ENCODE measurements around the gene OTOP1.
"Not testable (repeated sequence)": the region's sequence is repeated elsewhere in the genome, so short reads cannot be mapped to it uniquely, and the experiment has no call there.

Gene OTOP1

GRCh38 chr4:4206204-4206603 is 20.5 kb downstream of the OTOP1 start:
- Mint-ChIP-seq H3K36me3 (no peaks in the 10 kb centered on the region), H3K27me3 (peaks cover 11% of the 10 kb centered on the region), H3K4me1 (no peaks in the 10 kb centered on the region), H3K9me3 (no peaks in the 10 kb centered on the region), H3K27ac (no peak overlapping the region), H3K4me3 (no peak overlapping the region)
- ATAC-seq (ENCODE audit: low read depth) (no peak), DNase-seq (ENCODE audit: low spot score in 2 of 2) (no peak)

- Mint-ChIP-seq H3K4me3 (no peak overlapping the region), H3K9me3 (no peaks in the 10 kb centered on the region), H3K36me3 (no peaks in the 10 kb centered on the region), H3K27ac (no peak overlapping the region), H3K27me3 (peaks cover 4% of the 10 kb centered on the region), H3K4me1 (no peaks in the 10 kb centered on the region)
- DNase-seq (ENCODE audit: low spot score in 2 of 2) (no peak), ATAC-seq (ENCODE audit: low read depth) (no peak)
These were observed 22.4 kb downstream of the OTOP1 start for GRCh38 chr4:4204401-4204745.

- no peak for DNase-seq (ENCODE audit: low spot score in 2 of 2)
- H3K4me3 Mint-ChIP-seq = no peak overlapping the region
- H3K27ac Mint-ChIP-seq = no peak overlapping the region
- no peaks in the 10 kb centered on the region for H3K4me1 Mint-ChIP-seq
- H3K27me3 Mint-ChIP-seq = peaks cover 4% of the 10 kb centered on the region
- no peak for ATAC-seq (ENCODE audit: low read depth)
- H3K9me3 Mint-ChIP-seq = no peaks in the 10 kb centered on the region
- no peaks in the 10 kb centered on the region for H3K36me3 Mint-ChIP-seq
These were observed 22.9 kb downstream of the OTOP1 start for GRCh38 chr4:4203688-4204400.

- H3K27me3 Mint-ChIP-seq = peaks cover 4% of the 10 kb centered on the region
- no peak for DNase-seq (ENCODE audit: low spot score in 2 of 2)
- ATAC-seq (ENCODE audit: low read depth) = no peak
- H3K4me3 Mint-ChIP-seq = no peak overlapping the region
- no peaks in the 10 kb centered on the region for H3K9me3 Mint-ChIP-seq
- H3K36me3 Mint-ChIP-seq = no peaks in the 10 kb centered on the region
- no peak overlapping the region for H3K27ac Mint-ChIP-seq
- H3K4me1 Mint-ChIP-seq = no peaks in the 10 kb centered on the region
These were observed 24.2 kb downstream of the OTOP1 start for GRCh38 chr4:4202510-4202909.

GRCh38 chr4:4200624-4201023 is 26.1 kb downstream of the OTOP1 start:
- DNase-seq (ENCODE audit: low spot score in 2 of 2) (no peak), ATAC-seq (ENCODE audit: low read depth) (no peak)
- Mint-ChIP-seq H3K27me3 (peaks cover 7% of the 10 kb centered on the region), H3K27ac (no peak overlapping the region), H3K4me1 (no peaks in the 10 kb centered on the region), H3K9me3 (peaks cover 2% of the 10 kb centered on the region), H3K4me3 (no peak overlapping the region), H3K36me3 (no peaks in the 10 kb centered on the region)

- DNase-seq (ENCODE audit: low spot score in 2 of 2) (no peak), ATAC-seq (ENCODE audit: low read depth) (no peak)
- Mint-ChIP-seq H3K36me3 (no peaks in the 10 kb centered on the region), H3K4me3 (no peak overlapping the region), H3K9me3 (peaks cover 2% of the 10 kb centered on the region), H3K4me1 (peaks cover 3% of the 10 kb centered on the region), H3K27me3 (peaks cover 24% of the 10 kb centered on the region), H3K27ac (no peak overlapping the region)
These were observed 31.4 kb downstream of the OTOP1 start for GRCh38 chr4:4195354-4195753.

GRCh38 chr4:4188557-4188956 is 38.2 kb downstream of the OTOP1 start:
- ATAC-seq (ENCODE audit: low read depth); H3K4me1 Mint-ChIP-seq; H3K27ac Mint-ChIP-seq; DNase-seq (ENCODE audit: low spot score in 2 of 2); H3K4me3 Mint-ChIP-seq; H3K9me3 Mint-ChIP-seq; H3K36me3 Mint-ChIP-seq: not testable (repeated sequence)
- H3K27me3 Mint-ChIP-seq = peaks cover 19% of the 10 kb centered on the region

GRCh38 chr4:4185528-4185927 is 41.2 kb downstream of the OTOP1 start:
- no peaks in the 10 kb centered on the region for H3K9me3 Mint-ChIP-seq
- H3K4me3 Mint-ChIP-seq = no peak overlapping the region
- ATAC-seq (ENCODE audit: low read depth) (no peak), DNase-seq (ENCODE audit: low spot score in 2 of 2) (no peak)
- no peak overlapping the region for H3K27ac Mint-ChIP-seq
- H3K27me3 Mint-ChIP-seq = peaks cover 12% of the 10 kb centered on the region
- no peaks in the 10 kb centered on the region for H3K36me3 Mint-ChIP-seq
- no peaks in the 10 kb centered on the region for H3K4me1 Mint-ChIP-seq

GRCh38 chr4:4182835-4183568 is 43.7 kb downstream of the OTOP1 start:
- ATAC-seq (ENCODE audit: low read depth) (no peak), DNase-seq (ENCODE audit: low spot score in 2 of 2) (no peak)
- H3K27me3 Mint-ChIP-seq = peaks cover 14% of the 10 kb centered on the region
- H3K36me3 Mint-ChIP-seq = no peaks in the 10 kb centered on the region
- no peak overlapping the region for H3K27ac Mint-ChIP-seq
- H3K4me3 Mint-ChIP-seq = no peak overlapping the region
- no peaks in the 10 kb centered on the region for H3K9me3 Mint-ChIP-seq
- no peaks in the 10 kb centered on the region for H3K4me1 Mint-ChIP-seq

- Mint-ChIP-seq H3K4me1 (no peaks in the 10 kb centered on the region), H3K9me3 (no peaks in the 10 kb centered on the region), H3K4me3 (no peak overlapping the region), H3K27me3 (peaks cover 26% of the 10 kb centered on the region), H3K27ac (no peak overlapping the region), H3K36me3 (no peaks in the 10 kb centered on the region)
- DNase-seq (ENCODE audit: low spot score in 2 of 2) = no peak
- ATAC-seq (ENCODE audit: low read depth) = no peak
These were observed 56.1 kb downstream of the OTOP1 start for GRCh38 chr4:4170596-4171150.

GRCh38 chr4:4167981-4168780 is 58.5 kb downstream of the OTOP1 start:
- H3K4me1 Mint-ChIP-seq; H3K4me3 Mint-ChIP-seq; H3K9me3 Mint-ChIP-seq; ATAC-seq (ENCODE audit: low read depth); DNase-seq (ENCODE audit: low spot score in 2 of 2); H3K27ac Mint-ChIP-seq; H3K36me3 Mint-ChIP-seq: not testable (repeated sequence)
- H3K27me3 Mint-ChIP-seq = peaks cover 21% of the 10 kb centered on the region

GRCh38 chr4:4166986-4167385 is 59.7 kb downstream of the OTOP1 start:
- not testable (repeated sequence) for H3K4me3 Mint-ChIP-seq
- H3K27me3 Mint-ChIP-seq = peaks cover 21% of the 10 kb centered on the region

GRCh38 chr4:4165701-4166392 is 60.9 kb downstream of the OTOP1 start:
- not testable (repeated sequence) for H3K36me3 Mint-ChIP-seq, H3K27ac Mint-ChIP-seq, H3K9me3 Mint-ChIP-seq

More at GRCh38 chr4:4166986-4167385, 59.7 kb downstream of the OTOP1 start:
- not testable (repeated sequence) for H3K4me1 Mint-ChIP-seq; H3K27ac Mint-ChIP-seq; ATAC-seq (ENCODE audit: low read depth); DNase-seq (ENCODE audit: low spot score in 2 of 2); H3K9me3 Mint-ChIP-seq; H3K36me3 Mint-ChIP-seq

More at GRCh38 chr4:4165701-4166392, 60.9 kb downstream of the OTOP1 start:
- not testable (repeated sequence) for DNase-seq (ENCODE audit: low spot score in 2 of 2); ATAC-seq (ENCODE audit: low read depth); H3K4me1 Mint-ChIP-seq; H3K4me3 Mint-ChIP-seq
- peaks cover 20% of the 10 kb centered on the region for H3K27me3 Mint-ChIP-seq
